Uterus (tissue), 4 donors: ENCODE data around the gene MAN2A1. TPM values are rescaled to one million over a fixed set of nuclear protein-coding genes. Genes with fewer than 3 reads are reported as not detected.

Experiments used
- DNase-seq, 2 donors: peaks; one replicate each; pipeline ENCODE4 v3.0.0-alpha.2; 2019 to 2020
- H3K27ac ChIP-seq, 2 donors: fragments of 200-600 bp; sonication (generic); 1 replicate in 1 of 2; 2 replicates in 1 of 2; pipeline ENCODE4 v1.5.1; 2016 to 2018
- H3K27me3 ChIP-seq, 2 donors: fragments of 200-600 bp; sonication (generic); one replicate each; pipeline ENCODE4 v1.5.1; 2018 to 2019; ENCODE audit warnings: control low read depth in 1 of 2
- H3K36me3 ChIP-seq, 2 donors: fragments of 200-600 bp; sonication (generic); one replicate each; pipeline ENCODE4 v1.5.1; 2019; ENCODE audit warnings: control low read depth in 1 of 2
- H3K4me1 ChIP-seq, 2 donors: fragments of 200-600 bp; sonication (generic); one replicate each; pipeline ENCODE4 v1.5.1; 2018 to 2019; ENCODE audit warnings: control low read depth in 1 of 2
- H3K4me3 ChIP-seq, 2 donors: fragments of 200-600 bp; sonication (generic); 1 replicate in 1 of 2; 2 replicates in 1 of 2; pipeline ENCODE4 v1.5.1; 2018 to 2019; ENCODE audit warnings: mild to moderate bottlenecking in 1 of 2
- H3K9me3 ChIP-seq, 2 donors: fragments of 200-600 bp; sonication (generic); one replicate each; pipeline ENCODE4 v1.5.1; 2019; ENCODE audit warnings: control low read depth in 1 of 2
- POLR2A ChIP-seq, 2 donors: fragments of 450-650 bp; IDR thresholded peaks; one replicate each; pipeline ENCODE4 v1.6.1; 2016; ENCODE audit warnings: antibody characterized with exemption in 2 of 2, mild to moderate bottlenecking in 1 of 2, moderate library complexity in 1 of 2
- intact Hi-C: fragments of 100-400 bp; cut with DNase I; formaldehyde crosslinking; loops from one replicate; pipeline ENCODE4 v1.15.1; 2023; ENCODE audit warnings: low total_unique reads
- total RNA-seq, 4 donors: library from RNA; depleted of rRNA in 3 of 4; stranded (reverse); fragments of >200 nt in 3 of 4; gene quantifications; one replicate each; pipeline versions ENCODE4 v1.1.0 to v1.2.4, GENCODE V29; 2014 to 2023
- TF ChIP-seq, protein P1 (sequence below), 4 experiments: fragments of 200-600 bp in 2 of 4; fragments of 450-650 bp in 2 of 4; sonication (generic) in 2 of 4; IDR thresholded peaks; one replicate each; pipeline ENCODE4 v1.5.1; 2016 to 2019; ENCODE audit warnings: antibody characterized with exemption in 4 of 4, mild to moderate bottlenecking in 2 of 4, moderate library complexity in 1 of 4
- donor health status: DM: yes; HTN: yes; CAD: no.

MAN2A1 gene
- total RNA-seq, 4 donors from 2014 or later = 22.8 to 109 (median 40.6) TPM

DNA sequence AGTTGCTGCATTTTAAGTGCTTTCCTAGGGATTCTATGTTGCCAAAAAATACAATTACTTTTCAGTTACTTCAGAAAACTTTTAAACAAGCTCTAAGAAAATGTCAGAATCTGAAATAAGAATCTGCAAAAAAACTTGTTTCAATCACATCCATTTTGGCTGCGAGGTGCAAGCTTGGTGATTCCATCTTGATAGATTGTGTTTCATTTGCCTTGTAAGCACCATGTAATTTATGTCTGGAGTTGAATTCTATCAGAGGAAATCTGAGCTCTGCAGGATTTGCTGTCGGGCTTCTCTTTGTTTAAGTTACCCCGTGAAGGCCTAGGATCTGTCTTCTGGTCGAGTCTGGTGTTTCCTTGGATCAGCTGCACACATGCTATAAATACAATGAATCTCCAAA, 40.4 kb upstream of the MAN2A1 start:
- no peaks in the 10 kb centered on the region for H3K9me3 ChIP-seq
- no peak for TF ChIP-seq POLR2A (IDR thresholded peaks at IDR 0.05)
- TF ChIP-seq, protein P1, sequence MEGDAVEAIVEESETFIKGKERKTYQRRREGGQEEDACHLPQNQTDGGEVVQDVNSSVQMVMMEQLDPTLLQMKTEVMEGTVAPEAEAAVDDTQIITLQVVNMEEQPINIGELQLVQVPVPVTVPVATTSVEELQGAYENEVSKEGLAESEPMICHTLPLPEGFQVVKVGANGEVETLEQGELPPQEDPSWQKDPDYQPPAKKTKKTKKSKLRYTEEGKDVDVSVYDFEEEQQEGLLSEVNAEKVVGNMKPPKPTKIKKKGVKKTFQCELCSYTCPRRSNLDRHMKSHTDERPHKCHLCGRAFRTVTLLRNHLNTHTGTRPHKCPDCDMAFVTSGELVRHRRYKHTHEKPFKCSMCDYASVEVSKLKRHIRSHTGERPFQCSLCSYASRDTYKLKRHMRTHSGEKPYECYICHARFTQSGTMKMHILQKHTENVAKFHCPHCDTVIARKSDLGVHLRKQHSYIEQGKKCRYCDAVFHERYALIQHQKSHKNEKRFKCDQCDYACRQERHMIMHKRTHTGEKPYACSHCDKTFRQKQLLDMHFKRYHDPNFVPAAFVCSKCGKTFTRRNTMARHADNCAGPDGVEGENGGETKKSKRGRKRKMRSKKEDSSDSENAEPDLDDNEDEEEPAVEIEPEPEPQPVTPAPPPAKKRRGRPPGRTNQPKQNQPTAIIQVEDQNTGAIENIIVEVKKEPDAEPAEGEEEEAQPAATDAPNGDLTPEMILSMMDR (IDR thresholded peaks at IDR 0.05) = no peak
- H3K27me3 ChIP-seq = no peaks in the 10 kb centered on the region
- no peak overlapping the region for H3K4me3 ChIP-seq
- DNase-seq = no peak
- no peak overlapping the region for H3K27ac ChIP-seq
- no peaks in the 10 kb centered on the region for H3K36me3 ChIP-seq
- intact Hi-C loops = no loop called here
- no peaks in the 10 kb centered on the region for H3K4me1 ChIP-seq

DNA sequence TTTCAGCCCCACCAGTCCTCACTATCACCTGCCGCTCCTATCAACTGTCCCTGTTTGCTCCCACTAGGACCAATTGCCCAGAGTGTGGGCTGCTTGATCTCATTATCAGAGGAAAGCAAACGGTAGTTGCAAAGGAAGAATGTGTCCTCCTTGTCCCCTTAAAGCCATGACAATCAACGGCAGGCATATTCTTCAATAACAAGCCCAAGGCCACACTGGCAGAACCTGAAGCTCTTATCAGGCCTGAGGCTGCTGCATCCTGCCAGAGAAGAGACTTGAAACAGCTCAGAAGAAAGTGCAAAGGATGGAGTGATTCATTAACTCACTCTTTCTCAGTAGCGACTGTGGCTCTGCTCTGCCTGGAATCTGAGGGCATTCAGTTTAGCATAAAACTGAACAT, 39.2 kb upstream of the MAN2A1 start:
- Histone ChIP-seq H3K9me3 (no peaks in the 10 kb centered on the region), H3K27me3 (no peaks in the 10 kb centered on the region), H3K4me3 (no peak overlapping the region), H3K36me3 (no peaks in the 10 kb centered on the region), H3K4me1 (no peaks in the 10 kb centered on the region), H3K27ac (no peak overlapping the region)
- DNase-seq = no peak
- no peak for TF ChIP-seq POLR2A (IDR thresholded peaks at IDR 0.05)
- TF ChIP-seq, protein P1 (IDR thresholded peaks at IDR 0.05) = no peak
- intact Hi-C loops = no loop called here

DNA sequence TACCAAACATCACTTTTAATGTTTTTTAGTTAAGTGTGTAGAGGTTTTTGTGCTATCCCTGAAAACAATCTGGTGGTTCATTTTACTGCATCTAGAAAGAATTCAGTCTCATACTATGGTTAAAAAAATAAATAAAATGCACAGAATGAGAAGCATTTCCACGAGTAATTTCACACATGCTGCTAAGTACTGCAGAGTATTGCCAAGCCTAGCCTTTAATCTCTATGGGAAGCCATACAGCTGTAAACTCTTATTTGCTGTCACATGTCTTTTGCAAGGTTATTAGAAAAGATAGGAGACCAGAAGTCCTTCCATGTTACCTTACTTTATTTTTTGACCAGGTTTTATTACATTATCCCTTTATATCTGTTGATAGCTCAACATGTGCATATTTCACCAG, 37.6 kb upstream of the MAN2A1 start:
- H3K27me3 ChIP-seq = no peaks in the 10 kb centered on the region
- no peak for TF ChIP-seq POLR2A (IDR thresholded peaks at IDR 0.05)
- TF ChIP-seq, protein P1 (IDR thresholded peaks at IDR 0.05) = no peak
- no peaks in the 10 kb centered on the region for H3K9me3 ChIP-seq
- no peaks in the 10 kb centered on the region for H3K36me3 ChIP-seq
- intact Hi-C loops = no loop called here
- no peak for DNase-seq
- no peak overlapping the region for H3K27ac ChIP-seq
- H3K4me1 ChIP-seq = no peaks in the 10 kb centered on the region
- H3K4me3 ChIP-seq = no peak overlapping the region

DNA sequence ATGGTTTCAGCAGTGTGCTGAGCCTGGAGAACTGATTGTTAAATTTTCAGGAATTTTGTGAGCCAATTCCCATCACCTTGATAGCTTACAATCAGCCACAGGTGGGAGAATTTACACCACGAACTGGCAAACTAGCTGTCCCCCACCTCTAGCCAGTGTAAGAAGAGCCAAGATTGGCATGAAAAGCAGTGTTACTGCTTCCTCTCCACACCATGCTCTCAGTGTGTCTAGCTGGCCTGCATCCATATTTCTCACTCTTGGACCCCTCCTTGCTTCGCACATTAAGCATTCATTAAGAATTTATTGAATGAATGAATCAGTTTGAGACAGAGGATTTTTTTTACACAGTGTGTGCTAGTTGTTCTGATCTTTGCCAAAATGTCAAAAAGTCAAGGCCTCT, 36.7 kb upstream of the MAN2A1 start:
- H3K4me1 ChIP-seq = no peaks in the 10 kb centered on the region
- no peak overlapping the region for H3K4me3 ChIP-seq
- DNase-seq = no peak
- H3K9me3 ChIP-seq = no peaks in the 10 kb centered on the region
- no peaks in the 10 kb centered on the region for H3K27me3 ChIP-seq
- intact Hi-C loops = no loop called here
- TF ChIP-seq, protein P1 (IDR thresholded peaks at IDR 0.05) = no peak
- TF ChIP-seq POLR2A (IDR thresholded peaks at IDR 0.05) = no peak
- no peaks in the 10 kb centered on the region for H3K36me3 ChIP-seq
- no peak overlapping the region for H3K27ac ChIP-seq

DNA sequence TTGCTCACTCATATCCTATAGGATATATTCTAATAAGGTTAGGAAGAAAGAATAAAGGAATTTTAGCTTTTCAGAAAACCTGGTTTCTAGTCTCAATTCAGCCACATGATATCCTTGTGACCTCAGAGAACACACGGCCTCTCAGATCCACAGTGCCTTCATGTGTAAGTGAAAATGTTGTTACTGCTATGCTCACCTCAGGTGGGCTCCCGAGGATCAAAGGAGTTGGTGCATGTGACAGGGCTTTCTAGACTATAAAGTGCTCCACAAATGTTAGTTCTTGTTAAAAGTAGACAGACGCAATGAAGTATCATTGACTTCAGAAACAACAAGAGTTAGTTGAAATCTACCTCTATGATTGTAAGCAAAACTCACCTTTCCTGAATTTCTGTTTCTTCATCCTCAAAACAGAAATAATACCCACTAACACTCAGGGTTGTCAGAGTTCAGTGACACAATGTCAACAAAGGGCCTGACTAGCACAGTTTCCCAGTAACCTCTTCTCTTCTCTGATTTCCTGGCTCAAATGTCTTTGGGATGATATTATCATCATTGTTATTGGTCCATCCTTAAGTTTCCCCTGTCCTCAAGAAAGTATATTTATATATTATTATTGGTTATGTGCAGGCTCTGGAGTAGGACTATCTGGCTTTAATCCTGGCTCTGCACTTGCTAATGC, 36.0 kb upstream of the MAN2A1 start:
- Histone ChIP-seq H3K27me3 (no peaks in the 10 kb centered on the region), H3K4me1 (no peaks in the 10 kb centered on the region), H3K27ac (no peak overlapping the region), H3K36me3 (no peaks in the 10 kb centered on the region), H3K4me3 (no peak overlapping the region), H3K9me3 (no peaks in the 10 kb centered on the region)
- TF ChIP-seq, protein P1 (IDR thresholded peaks at IDR 0.05) = no peak
- TF ChIP-seq POLR2A (IDR thresholded peaks at IDR 0.05) = no peak
- DNase-seq = no peak
- intact Hi-C loops = no loop called here
